ENCODE results near the gene MXRA7.
A peak's percentile ranks its signal among the peaks of the same experiment; 100 is the strongest.
"Not testable (repeated sequence)": the region's sequence is repeated elsewhere in the genome, so short reads cannot be mapped to it uniquely, and the experiment has no call there.

Gene MXRA7

GRCh38 chr17:76735006-76735405 lies 24.2 kb upstream of the MXRA7 start:
- no peak for DNase-seq

GRCh38 chr17:76734080-76734840 lies 23.5 kb upstream of the MXRA7 start:
- no peak for DNase-seq

DNA sequence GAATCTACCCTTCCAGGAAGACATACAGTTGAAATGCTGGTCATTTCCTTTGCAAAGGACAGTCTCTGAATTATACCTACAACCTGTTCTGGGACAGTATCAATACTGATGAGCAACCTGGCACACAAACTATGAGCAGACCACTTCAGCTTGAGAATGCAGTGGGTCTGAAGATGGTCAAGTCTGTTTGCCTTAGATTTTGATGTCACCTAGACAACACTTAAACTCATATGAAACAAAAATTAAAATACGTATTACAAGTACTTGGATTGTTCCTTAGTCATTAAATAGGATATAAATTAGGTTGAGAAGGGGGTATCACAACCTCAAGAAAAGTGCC lies 22.8 kb upstream of the MXRA7 start:
- DNase-seq: no peak

- DNase-seq: no peak
Observed at GRCh38 chr17:76732734-76733617, 22.2 kb upstream of the MXRA7 start.

GRCh38 chr17:76731800-76732733 lies 21.3 kb upstream of the MXRA7 start:
- not testable (repeated sequence) for DNase-seq

DNA sequence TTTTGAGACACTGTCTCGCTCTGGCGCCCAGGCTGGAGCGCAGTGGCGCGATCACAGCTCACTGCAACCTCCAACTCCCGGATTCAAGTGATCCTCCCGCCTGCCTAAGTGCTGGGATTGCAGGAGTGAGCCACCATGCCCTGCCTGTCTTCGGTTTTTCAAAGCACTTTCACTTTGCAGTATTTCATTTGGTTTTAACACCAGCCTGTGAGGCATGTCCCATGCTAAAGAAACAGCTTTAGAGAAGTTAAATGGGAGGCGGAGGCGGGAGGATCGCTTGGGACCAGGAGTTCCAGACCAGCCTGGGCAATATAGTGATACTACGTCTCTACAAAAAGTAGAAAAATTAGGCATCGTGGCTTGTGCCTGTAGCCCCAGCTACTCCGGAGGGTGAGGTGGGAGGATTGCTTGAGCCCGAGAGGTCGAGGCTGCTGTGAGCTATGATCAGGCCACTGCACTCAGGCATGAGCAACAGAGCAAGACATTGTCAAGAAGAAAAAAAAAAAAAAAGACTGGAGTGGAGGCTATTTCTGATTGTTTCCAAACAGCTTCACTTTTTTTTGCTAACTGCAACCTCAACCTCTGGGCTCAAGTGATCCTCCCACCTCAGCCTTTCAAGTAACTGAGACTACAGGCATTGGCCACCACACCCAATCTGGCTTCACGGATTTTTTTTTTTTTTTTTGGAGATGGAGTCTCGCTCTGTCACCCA lies 17.1 kb upstream of the MXRA7 start:
- DNase-seq: no peak

DNA sequence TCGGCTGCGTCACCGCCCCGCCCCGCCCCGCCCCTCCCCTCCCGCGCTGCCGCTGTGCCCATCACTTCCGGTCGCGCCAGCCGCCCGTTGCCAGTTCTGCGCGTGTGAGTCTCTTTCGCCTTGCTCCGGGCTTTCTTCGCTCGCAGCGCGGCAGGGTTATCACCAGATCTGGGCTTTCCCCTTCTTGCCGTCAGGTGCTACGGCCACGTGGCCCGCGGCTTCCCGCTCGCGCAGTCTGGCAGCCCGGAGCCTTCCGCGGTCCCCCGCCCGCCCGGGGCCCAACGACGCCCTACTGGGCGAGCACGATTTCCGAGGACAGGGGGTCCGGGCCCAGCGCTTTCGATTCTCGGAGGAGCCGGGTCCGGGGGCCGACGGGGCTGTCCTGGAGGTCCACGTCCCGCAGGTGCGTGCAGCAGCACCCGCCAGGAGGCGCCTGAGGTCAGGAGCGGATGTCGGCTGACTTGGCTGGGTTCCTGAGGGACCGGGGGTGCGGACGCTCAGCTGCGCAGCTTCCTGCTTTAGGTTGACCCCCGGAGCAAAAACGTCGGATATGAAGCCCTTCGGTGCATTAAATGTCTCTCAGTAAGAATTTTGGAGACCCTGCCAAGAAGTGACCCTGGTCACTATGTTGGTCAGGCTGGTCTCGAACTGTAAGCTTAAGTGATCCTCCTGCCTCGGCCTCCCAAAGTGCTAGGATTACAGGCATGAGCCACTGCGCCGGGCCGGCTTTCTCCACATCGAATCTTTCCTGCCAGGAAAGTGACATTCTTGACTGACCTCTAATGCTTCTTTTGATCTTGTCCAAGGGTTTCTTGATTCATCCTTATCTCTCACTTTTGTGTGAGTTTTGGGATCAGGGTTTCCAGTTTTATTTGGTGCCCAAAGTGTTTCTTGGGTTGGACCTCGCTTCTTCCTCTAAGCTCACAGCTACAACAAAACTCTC lies 16.3 kb upstream of the MXRA7 start, which contains the start of gene METTL23:
Gene METTL23, plus strand, starts transcription at position 64 of the 943 bp plus-strand sequence. CDS start 2,872 bp downstream, outside the sequence.
- DNase-seq: peak; percentile 35

DNA sequence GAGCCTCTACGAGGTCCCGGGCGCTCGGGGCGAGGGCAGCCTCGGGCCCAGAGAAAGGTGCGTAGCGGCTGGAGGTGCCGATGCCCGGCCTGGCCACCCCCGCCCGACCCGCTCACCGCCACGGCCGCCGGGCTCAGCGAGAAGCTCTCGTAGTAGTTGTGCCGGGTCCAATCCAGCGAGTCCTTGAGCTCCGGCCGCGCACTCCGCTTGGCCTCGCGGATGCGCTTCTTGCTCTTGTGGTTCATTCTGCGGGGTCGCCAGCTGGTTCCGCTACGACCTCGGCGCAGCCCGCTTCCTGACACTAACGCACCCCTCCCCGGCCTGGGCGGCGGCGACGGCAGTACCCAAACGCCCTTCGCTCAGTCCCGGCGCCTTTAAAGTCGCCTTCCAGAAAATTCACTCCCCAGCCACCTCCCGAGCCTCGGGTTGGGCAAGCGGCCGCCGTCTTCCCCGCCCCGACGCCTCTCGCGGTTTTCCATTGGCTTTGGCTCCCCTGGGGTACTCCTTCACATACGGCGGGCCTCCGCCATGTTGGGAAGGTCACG lies 15.5 kb upstream of the MXRA7 start, which contains the start of gene JMJD6:
Gene JMJD6, minus strand, starts transcription at position 376 of the 545 bp plus-strand sequence. Its CDS starts 131 bp downstream, at position 245.
- DNase-seq: peak; percentile 96

DNA sequence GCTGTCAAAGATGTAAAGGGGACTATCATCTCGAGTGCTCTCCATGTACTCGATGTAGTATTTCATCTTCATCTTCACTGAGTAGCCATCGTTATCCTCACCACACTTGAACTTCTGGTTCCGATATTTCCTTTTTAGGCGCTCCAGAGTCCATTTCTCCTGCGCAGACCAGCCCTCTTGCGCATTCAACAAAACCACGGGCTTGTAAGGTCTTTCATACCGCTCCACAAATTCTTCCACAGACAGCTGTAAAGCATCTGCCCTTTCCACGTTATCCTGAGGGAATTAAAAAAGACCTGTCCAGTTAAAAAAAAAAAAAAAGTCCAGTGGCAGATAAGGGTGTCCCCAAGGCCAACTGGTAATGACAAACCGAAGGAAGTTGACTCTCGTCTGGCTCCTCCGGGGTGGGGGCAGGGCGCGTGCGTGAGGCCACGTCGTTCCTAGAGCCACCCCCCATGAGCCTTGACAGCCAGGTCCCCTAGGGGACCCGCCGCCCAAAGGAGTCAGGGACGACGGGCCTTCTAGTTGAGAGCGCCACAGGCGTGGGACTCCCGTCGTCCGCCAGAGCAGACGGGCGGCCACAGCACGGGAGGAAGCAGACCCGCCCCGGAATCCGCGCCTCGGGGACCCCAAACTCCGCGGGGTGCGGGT lies 14.9 kb upstream of the MXRA7 start:
- DNase-seq: no peak

- no peak for DNase-seq
Observed at GRCh38 chr17:76723812-76724211, 13.0 kb upstream of the MXRA7 start.

DNA sequence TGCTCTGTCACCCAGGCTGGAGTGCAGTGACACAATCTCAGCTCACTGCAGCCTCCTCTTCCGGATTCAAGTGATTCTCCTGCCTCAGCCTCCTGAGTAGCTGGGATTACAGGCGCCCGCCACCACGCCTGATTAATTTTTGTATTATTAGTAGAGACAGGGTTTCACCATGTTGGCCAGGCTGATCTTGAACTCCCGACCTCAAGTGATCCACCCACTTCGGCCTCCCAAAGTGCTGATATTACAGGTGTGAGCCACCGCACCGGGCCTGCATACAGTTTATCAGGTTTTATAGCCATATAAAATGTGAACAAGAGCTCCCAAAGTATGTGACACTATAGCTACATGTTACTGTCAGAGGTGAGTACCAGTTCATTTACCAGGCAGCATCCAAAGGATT lies 12.2 kb upstream of the MXRA7 start:
- not testable (repeated sequence) for DNase-seq

DNA sequence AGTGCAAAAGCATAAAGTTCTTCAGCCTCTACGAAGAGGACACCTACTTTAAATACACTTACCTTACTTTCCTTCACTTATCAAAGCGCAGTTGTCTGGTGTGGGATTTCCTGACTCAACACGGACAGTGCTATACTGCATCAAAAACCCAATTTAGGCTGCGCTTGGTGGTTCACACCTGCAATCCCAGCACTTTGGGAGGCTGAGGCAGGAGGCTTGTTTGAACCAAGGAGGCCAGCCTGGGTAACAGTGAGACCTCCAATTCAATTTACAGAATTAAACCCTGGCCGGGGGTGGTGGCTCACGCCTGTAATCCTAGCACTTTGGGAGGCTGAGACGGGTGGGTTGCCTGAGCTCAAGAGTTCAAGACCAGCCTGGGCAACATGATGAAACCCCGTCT lies 11.5 kb upstream of the MXRA7 start:
- DNase-seq: no peak

GRCh38 chr17:76721463-76721862 lies 10.7 kb upstream of the MXRA7 start:
- no peak for DNase-seq

DNA sequence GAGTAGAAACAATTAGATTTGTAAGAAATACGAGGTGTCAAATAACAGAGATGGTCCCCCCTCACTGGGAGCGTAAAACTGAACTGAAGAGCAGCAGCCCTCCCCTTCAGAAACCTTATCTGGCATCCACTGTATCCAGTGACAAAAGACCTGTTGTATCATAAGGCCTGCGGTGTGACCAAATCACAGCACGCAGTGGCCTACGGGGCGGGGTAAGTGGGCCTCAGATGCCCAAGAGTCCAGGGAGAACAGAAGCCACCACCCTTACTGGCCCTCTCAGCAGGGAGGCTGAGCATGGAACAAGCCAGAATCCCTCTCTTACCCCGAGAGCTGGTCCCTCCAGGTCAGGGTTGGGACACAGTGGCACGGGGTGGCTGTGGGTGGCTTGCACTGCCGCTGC lies 10.2 kb upstream of the MXRA7 start:
- DNase-seq: no peak

- no peak for DNase-seq
Observed at GRCh38 chr17:76720211-76720610, 9.4 kb upstream of the MXRA7 start.

GRCh38 chr17:76718516-76718915 lies 7.8 kb upstream of the MXRA7 start:
- DNase-seq: no peak

GRCh38 chr17:76716839-76717215 lies 6.1 kb upstream of the MXRA7 start:
- DNase-seq: no peak

DNA sequence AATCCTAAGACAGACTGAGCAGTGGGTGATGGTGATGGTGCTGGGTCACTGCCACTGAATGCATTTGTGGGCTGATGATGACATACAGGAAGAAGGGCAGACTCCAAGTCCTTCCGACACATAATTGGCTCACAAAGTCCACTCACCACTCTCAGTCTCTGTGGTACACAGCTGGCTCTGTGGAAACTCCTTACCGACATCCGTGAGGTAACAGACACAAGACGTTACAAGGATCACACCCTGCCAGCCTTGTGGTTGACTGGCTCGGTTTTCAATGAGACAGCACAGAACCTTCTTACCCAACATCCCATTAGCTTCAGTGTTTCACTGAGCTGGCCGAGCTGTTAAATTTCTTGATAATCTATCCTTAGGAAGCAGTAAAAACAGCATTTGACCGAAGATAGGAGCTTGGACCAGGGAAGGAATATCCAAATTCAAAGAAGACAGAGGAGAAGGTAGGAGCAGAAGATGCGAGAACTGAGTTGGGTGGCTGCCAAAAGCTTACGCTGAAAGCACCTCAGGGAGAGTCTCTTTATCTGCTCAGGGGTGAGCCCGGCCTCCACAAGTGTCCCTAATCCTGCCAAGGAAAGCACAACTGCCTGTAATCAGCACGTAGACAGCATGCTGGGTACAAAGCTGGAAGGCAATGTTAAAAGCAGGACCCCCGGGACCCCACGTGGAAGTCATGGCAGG lies 5.5 kb upstream of the MXRA7 start:
- no peak for DNase-seq

DNA sequence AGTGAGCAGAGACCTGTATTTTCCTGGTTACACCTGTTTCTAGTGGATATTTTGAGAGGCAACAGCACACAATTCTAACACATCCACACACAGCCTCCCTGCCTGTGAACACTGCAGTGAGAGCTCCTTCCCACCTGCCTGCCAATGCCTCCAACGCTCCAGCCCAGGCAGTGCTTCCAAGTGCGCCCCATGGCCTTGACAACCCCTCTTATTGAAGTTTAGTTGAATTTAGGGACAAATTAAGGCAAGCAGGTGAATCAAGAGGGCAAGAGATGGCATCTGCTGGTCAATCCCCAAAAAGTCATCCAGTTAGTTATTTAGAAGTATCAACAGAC lies 4.7 kb upstream of the MXRA7 start:
- no peak for DNase-seq

Measured in NCI-H2081 treated with DMSO at 0.1 percent for 48 hours (cell line).